ENCODE results near the gene IFFO2.

GRCh38 chr1:18869847-18870594 is 86.5 kb downstream of the IFFO2 start:
- TF ChIP-seq, protein P1, sequence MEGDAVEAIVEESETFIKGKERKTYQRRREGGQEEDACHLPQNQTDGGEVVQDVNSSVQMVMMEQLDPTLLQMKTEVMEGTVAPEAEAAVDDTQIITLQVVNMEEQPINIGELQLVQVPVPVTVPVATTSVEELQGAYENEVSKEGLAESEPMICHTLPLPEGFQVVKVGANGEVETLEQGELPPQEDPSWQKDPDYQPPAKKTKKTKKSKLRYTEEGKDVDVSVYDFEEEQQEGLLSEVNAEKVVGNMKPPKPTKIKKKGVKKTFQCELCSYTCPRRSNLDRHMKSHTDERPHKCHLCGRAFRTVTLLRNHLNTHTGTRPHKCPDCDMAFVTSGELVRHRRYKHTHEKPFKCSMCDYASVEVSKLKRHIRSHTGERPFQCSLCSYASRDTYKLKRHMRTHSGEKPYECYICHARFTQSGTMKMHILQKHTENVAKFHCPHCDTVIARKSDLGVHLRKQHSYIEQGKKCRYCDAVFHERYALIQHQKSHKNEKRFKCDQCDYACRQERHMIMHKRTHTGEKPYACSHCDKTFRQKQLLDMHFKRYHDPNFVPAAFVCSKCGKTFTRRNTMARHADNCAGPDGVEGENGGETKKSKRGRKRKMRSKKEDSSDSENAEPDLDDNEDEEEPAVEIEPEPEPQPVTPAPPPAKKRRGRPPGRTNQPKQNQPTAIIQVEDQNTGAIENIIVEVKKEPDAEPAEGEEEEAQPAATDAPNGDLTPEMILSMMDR (IDR thresholded peaks at IDR 0.05; ENCODE audit: low read length), result no peak
- no peak for TF ChIP-seq EZH2 (IDR thresholded peaks at IDR 0.05; ENCODE audit: borderline replicate concordance, low read length)

All from OCI-LY1 (cell line).